HG03064 (cell line): ENCODE results near the gene RAB3B.

Experiments
- ATAC-seq: cut with Tn5 transposase; IDR thresholded peaks from one replicate; pipeline ENCODE4 v1.9.1; 2021; ENCODE audit warnings: low read depth; ENCODE audit not compliant: unreplicated experiment

RAB3B gene

GRCh38 chr1:51958824-51959223 lies 31.7 kb downstream of the RAB3B start:
- ATAC-seq: no peak

GRCh38 chr1:51957618-51958017 lies 32.9 kb downstream of the RAB3B start:
- no peak for ATAC-seq

GRCh38 chr1:51956528-51957509 lies 33.7 kb downstream of the RAB3B start:
- ATAC-seq: no peak

GRCh38 chr1:51955797-51956527 lies 34.5 kb downstream of the RAB3B start:
- no peak for ATAC-seq

- ATAC-seq: no peak
Observed at GRCh38 chr1:51954783-51955182, 35.7 kb downstream of the RAB3B start.

- ATAC-seq: no peak
Observed at GRCh38 chr1:51953079-51953478, 37.4 kb downstream of the RAB3B start.

GRCh38 chr1:51952638-51953037 lies 37.9 kb downstream of the RAB3B start:
- no peak for ATAC-seq

GRCh38 chr1:51950701-51951100 lies 39.8 kb downstream of the RAB3B start:
- no peak for ATAC-seq

- ATAC-seq: no peak
Observed at GRCh38 chr1:51949014-51949702, 41.3 kb downstream of the RAB3B start.

GRCh38 chr1:51948491-51948915 lies 42.0 kb downstream of the RAB3B start:
- no peak for ATAC-seq

- ATAC-seq: no peak
Observed at GRCh38 chr1:51946300-51946699, 44.2 kb downstream of the RAB3B start.

GRCh38 chr1:51945591-51945990 lies 44.9 kb downstream of the RAB3B start:
- no peak for ATAC-seq

GRCh38 chr1:51942281-51942680 lies 48.2 kb downstream of the RAB3B start:
- no peak for ATAC-seq

- no peak for ATAC-seq
Observed at GRCh38 chr1:51941528-51941927, 49.0 kb downstream of the RAB3B start.

GRCh38 chr1:51937112-51937511 lies 53.4 kb downstream of the RAB3B start:
- ATAC-seq: no peak

GRCh38 chr1:51936531-51936930 lies 54.0 kb downstream of the RAB3B start:
- ATAC-seq: no peak

- no peak for ATAC-seq
Observed at GRCh38 chr1:51933344-51933743, 57.2 kb downstream of the RAB3B start.

- ATAC-seq: no peak
Observed at GRCh38 chr1:51930329-51930728, 60.2 kb downstream of the RAB3B start.

- no peak for ATAC-seq
Observed at GRCh38 chr1:51928896-51929295, 61.6 kb downstream of the RAB3B start.

GRCh38 chr1:51927029-51927428 lies 63.5 kb downstream of the RAB3B start:
- ATAC-seq: no peak
